ENCODE measurements around the gene YY1.
"Not testable (repeated sequence)": the region's sequence is repeated elsewhere in the genome, so short reads cannot be mapped to it uniquely, and the experiment has no call there.

DNA sequence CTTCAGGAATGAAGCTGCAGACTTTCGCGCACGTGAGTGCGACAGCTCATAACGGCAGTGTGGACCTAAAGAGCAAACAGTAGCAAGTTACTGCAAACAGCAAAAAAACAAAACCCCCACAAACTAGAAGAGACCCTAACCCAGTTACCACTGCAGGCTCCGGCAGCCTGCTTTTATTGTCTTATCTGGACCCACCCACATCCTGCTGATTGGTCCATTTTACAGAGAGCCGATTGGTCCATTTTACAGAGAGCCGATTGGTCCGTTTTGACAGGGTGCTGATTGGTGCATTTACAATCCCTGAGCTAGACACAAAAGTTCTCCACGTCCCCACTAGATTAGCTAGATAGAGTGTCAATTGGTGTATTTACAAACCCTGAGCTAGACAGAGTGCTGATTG is 31.4 kb upstream of the YY1 start:
- TF ChIP-seq, protein P1, sequence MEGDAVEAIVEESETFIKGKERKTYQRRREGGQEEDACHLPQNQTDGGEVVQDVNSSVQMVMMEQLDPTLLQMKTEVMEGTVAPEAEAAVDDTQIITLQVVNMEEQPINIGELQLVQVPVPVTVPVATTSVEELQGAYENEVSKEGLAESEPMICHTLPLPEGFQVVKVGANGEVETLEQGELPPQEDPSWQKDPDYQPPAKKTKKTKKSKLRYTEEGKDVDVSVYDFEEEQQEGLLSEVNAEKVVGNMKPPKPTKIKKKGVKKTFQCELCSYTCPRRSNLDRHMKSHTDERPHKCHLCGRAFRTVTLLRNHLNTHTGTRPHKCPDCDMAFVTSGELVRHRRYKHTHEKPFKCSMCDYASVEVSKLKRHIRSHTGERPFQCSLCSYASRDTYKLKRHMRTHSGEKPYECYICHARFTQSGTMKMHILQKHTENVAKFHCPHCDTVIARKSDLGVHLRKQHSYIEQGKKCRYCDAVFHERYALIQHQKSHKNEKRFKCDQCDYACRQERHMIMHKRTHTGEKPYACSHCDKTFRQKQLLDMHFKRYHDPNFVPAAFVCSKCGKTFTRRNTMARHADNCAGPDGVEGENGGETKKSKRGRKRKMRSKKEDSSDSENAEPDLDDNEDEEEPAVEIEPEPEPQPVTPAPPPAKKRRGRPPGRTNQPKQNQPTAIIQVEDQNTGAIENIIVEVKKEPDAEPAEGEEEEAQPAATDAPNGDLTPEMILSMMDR (IDR thresholded peaks at IDR 0.05), result not testable (repeated sequence)
- TF ChIP-seq EZH2, EZH2phosphoT487 (IDR thresholded peaks at IDR 0.05): not testable (repeated sequence)

Measured in neural progenitor cell (in vitro differentiated cells).